HG03064 (cell line): ENCODE measurements around the gene SETD6.
"Not testable (repeated sequence)": the region's sequence is repeated elsewhere in the genome, so short reads cannot be mapped to it uniquely, and the experiment has no call there.

Experiments
- ATAC-seq: cut with Tn5 transposase; IDR thresholded peaks from one replicate; pipeline ENCODE4 v1.9.1; 2021; ENCODE audit warnings: low read depth; ENCODE audit not compliant: unreplicated experiment

Gene SETD6

GRCh38 chr16:58515125-58515870 is at the start of gene SETD6:
Gene SETD6, plus strand, starts transcription at chr16:58515517. Its CDS starts 21 bp downstream, at chr16:58515538.
- peak; percentile 69 for ATAC-seq

DNA sequence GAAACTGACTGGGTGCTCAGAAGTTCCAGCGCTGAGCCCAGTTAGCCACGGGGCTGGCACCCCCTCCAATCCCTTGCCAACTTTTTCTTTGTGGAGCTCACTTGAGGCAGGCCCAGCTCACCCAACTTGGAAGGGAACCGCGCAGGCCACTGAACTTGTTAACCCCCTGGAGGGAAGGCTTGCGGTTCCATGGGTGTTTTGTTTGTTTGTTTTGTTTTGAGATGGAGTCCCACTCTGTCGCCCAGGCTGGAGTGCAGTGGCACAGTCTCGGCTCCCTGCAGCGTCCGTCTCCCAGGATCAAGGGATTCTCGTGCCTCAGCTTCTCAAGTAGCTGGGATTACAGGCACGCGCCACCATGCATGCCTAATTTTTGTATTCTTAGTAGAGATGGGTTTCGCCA is 49.5 kb upstream of the SETD6 start:
- no peak for ATAC-seq

- ATAC-seq = no peak
These were observed 48.9 kb upstream of the SETD6 start for GRCh38 chr16:58466396-58466795.

GRCh38 chr16:58467905-58468304 is 47.4 kb upstream of the SETD6 start:
- ATAC-seq = no peak

DNA sequence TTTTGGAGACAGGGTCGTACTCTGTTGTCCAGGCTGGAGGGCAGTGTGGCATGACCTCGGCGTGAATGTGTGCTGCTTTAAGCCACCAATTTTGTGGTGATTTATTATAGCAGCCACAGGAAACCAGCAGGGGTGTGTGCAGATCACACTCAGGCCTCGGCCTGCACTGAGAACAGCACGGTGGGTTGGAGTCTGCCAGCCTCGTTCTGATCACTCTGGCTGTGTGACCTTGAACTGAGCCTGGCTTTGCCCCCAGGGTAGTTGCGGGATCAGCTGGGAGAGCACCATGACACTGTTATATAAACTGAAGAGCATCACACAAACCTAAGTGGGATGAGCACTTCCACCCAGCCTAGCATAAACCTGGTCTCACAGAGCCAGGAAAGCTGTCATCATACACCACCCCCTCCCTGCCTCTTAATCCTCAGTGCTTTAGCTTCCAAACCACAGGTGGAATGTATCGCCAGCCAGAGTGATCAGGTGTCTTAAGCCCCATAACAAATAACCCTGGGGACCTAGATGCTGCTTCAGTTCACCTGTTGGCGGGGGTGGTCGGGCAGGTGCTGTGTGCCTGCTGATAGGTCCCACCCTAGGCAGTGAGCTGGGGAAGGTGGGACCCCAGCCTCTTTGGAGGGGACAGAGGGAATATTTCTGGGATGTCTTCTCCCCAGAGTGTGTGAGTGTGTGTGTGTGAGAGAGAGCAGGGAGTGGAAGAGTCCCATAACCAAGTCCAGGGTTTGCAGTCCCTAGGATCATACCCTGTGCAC is 43.9 kb upstream of the SETD6 start:
- ATAC-seq = no peak

GRCh38 chr16:58472266-58472665 is 43.1 kb upstream of the SETD6 start:
- ATAC-seq = no peak

- no peak for ATAC-seq
These were observed 42.5 kb upstream of the SETD6 start for GRCh38 chr16:58472827-58473226.

DNA sequence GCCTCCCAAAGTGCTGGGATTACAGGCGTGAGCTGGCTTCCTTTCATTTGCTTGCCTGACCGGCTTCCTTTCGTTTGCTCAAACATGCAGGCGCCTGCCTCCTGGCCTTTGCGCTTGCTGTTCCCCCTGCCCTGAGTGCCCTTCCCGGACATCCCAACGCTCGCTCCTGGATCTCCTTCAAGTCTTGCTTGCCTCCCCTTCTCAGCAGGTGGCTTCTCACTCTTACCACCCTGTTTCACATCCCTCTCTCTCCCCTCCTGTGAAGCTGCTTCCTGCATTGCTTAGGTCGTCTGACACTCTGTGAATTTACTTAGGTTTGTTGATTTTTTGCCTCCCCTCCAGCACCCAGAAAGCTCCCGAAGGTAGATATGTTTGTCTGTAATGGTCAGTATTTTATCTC is 41.0 kb upstream of the SETD6 start:
- ATAC-seq = no peak

- ATAC-seq = no peak
These were observed 40.2 kb upstream of the SETD6 start for GRCh38 chr16:58475091-58475619.

DNA sequence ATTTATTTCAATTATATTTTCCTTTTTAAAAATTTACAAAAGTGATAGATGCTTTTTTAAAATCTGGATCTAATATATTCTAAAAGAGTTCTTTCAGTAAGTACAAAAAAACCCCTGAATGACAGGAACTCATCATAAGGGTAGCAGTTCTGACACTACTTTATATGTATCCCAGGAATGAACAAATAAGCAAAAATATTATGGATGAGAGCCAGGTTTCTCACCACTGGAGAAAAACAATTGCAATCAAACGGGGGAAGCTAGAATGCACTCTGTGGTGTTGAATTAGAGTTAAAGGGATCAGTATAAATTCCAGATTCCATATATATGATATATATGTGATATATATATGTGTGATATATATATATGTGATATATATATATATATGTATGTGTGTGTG is 38.5 kb upstream of the SETD6 start:
- ATAC-seq = no peak

DNA sequence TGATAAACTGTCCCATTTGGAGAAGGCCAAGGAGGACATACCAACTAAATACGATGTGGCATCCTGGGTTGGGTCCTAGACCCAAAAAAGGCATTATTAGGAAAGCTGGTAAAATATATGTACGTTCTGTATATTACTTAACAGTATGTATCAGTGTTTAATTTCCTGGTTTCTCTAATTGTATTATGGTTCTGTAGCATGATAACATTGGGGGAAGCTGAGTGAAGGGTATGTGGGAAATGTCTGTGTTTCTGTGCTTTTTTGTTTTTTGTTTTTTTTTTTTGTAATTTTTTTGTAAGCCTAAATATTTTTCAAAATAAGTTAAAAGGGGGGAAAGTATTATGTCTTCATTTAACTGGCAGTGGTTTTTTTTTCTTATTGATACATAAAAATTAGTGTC is 36.9 kb upstream of the SETD6 start:
- no peak for ATAC-seq

DNA sequence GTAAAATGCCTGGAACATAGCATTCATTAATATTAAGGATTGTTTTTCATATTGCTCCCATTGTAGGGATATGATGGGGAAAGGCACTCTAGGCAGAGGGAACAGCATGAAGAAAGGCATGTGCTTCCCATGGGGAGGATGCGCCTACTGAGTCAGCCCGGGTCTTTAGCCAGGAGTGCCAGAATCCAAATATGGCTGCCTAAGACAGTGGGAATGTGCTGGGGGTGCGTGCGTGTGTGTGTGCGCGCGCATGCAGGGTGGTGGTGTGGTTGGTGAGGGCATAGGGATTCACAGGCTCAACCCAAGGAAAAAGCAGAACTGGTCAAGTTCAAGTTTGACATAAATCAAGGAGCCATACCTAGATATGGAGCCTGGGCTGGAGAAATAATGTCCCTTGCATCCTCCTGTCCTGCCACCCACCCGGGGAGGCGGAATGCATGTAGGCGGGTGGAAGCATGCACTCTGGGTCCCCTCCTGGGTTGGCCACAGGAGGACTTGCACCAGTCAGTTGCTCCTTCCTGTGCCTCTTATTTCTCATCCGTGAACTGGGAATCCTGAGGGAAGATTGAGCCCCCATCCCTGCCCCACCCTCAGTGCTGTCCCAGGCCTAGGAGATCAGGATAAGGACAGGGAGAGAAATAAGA is 34.0 kb upstream of the SETD6 start:
- ATAC-seq = no peak

- ATAC-seq = no peak
These were observed 33.4 kb upstream of the SETD6 start for GRCh38 chr16:58481931-58482330.

DNA sequence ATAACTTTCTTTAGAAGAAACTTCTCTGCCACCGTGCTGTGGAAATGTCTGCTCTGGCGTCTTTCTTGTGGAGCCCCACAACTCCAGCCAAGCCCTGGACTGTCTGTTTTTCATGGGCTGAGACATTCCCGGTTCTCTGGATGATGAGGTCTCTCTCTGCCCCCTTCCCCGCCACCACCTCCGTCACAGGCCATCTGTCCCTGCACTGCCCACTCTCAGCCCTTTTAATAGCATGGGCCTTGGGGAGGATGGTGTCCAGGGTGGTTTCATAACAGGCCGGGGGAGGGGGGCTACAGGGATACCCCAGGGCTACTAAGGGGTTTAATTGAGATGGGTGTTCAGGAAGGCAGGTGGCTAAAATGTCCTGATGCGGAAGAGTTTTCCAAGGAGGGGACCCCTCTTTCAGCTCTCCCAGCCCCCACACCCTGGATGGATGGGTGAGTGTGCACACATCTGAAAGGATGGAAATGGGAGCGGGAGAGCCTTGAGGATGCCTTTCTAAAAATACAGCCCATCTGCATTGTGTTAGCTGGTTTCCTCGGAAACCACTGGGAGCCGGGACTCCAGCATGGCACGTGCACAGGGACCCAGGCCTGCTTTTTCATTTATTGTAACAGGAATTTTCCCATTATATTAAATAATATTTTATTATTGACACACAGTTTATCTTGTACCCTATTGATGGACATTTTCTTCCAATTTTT is 30.0 kb upstream of the SETD6 start:
- no peak for ATAC-seq

- peak; percentile 82 for ATAC-seq
These were observed 27.6 kb upstream of the SETD6 start for GRCh38 chr16:58487566-58488351.

- ATAC-seq = no peak
These were observed 26.8 kb upstream of the SETD6 start for GRCh38 chr16:58488531-58488930.

DNA sequence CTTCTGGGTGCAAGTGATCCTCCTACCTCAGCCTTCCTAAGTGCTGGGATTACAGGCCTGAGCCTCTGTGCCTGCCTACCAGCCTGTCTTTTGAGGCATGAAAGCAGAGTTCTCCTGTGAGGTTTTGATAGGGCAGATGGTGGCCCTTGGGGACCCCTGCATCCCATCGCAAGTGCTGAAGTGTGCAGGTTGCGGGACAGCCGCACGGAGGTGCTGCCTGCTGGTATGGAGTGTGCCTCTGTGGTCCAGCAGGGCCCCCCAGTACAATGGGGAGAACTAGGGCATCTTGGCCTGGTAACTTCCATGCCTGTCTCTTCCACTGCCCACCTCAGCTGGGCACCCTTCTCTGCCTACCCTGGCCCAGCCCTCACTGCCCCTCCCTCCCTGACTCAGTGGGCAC is 25.3 kb upstream of the SETD6 start:
- ATAC-seq = no peak

- not testable (repeated sequence) for ATAC-seq
These were observed 24.8 kb upstream of the SETD6 start for GRCh38 chr16:58490539-58490938.

- ATAC-seq = no peak
These were observed 23.3 kb upstream of the SETD6 start for GRCh38 chr16:58492066-58492465.

DNA sequence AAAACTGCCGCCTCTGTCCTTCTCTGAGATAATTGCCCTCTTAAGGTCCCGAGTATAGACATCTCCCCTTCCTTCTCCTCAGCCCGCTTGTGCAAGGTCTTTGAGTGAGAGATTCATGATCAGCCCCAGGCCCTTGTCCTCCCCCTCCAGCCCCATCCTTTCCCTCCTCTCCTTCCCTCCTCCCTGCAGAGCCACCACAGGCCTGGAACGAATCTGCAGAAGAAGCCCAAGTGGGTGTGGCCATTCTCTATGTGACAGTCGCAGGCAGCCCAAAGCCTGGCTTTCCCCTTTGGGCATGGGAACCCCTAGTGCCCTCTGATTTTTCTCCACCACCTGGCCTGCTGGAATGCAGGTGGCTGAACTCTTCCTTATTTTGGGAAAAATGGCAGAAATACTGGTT is 22.6 kb upstream of the SETD6 start:
- no peak for ATAC-seq
